Endodermal cell (in vitro differentiated cells): ENCODE measurements around the gene RAD23A. TPM values are rescaled to one million over a fixed set of nuclear protein-coding genes. Genes with fewer than 3 reads are reported as not detected.
"Not testable (repeated sequence)": the region's sequence is repeated elsewhere in the genome, so short reads cannot be mapped to it uniquely, and the experiment has no call there.

Experiments
- DNase-seq: peaks from one replicate; pipeline ENCODE4 v3.0.0-alpha.2; 2017
- H3K27ac ChIP-seq: 2 replicates; pipeline ENCODE4 v1.5.1; 2013; ENCODE audit warnings: mild to moderate bottlenecking, low read depth, low read length, moderate library complexity
- H3K27me3 ChIP-seq: 2 replicates; pipeline ENCODE4 v1.6.1; 2013; ENCODE audit warnings: mild to moderate bottlenecking, low read length, moderate library complexity; ENCODE audit not compliant: insufficient read depth, control insufficient read depth, poor library complexity, severe bottlenecking
- H3K36me3 ChIP-seq: 2 replicates; pipeline ENCODE4 v1.7.0; 2013; ENCODE audit warnings: mild to moderate bottlenecking, low read length, moderate library complexity; ENCODE audit not compliant: control insufficient read depth, insufficient read depth
- H3K4me1 ChIP-seq: one replicate; pipeline ENCODE4 v1.7.0; 2013; ENCODE audit warnings: low read length; ENCODE audit not compliant: control insufficient read depth, insufficient read depth
- H3K4me3 ChIP-seq: 2 replicates; pipeline ENCODE4 v1.5.1; 2013; ENCODE audit warnings: mild to moderate bottlenecking, low read length, moderate library complexity
- H3K9ac ChIP-seq: 2 replicates; pipeline ENCODE4 v1.6.1; 2013; ENCODE audit warnings: mild to moderate bottlenecking, low read length, moderate library complexity; ENCODE audit not compliant: poor library complexity, severe bottlenecking; ENCODE audit errors: extremely low read depth
- H3K9me3 ChIP-seq: 2 replicates; pipeline ENCODE4 v1.6.1; 2013; ENCODE audit warnings: mild to moderate bottlenecking, low read length, moderate library complexity; ENCODE audit not compliant: control insufficient read depth
- H3K27ac Mint-ChIP-seq: 2 replicates; pipeline ENCODE4 v1.8.0; 2020; ENCODE audit warnings: mixed read lengths
- H3K27me3 Mint-ChIP-seq: 2 replicates; pipeline ENCODE4 v1.8.0; 2021; ENCODE audit warnings: mild to moderate bottlenecking, mixed read lengths; ENCODE audit not compliant: insufficient read depth
- H3K36me3 Mint-ChIP-seq: 2 replicates; pipeline ENCODE4 v1.8.0; 2020; ENCODE audit warnings: low read depth, mixed read lengths
- H3K4me1 Mint-ChIP-seq: 2 replicates; pipeline ENCODE4 v1.8.0; 2020; ENCODE audit warnings: mixed read lengths
- H3K4me3 Mint-ChIP-seq: 2 replicates; pipeline ENCODE4 v1.8.0; 2020; ENCODE audit warnings: mild to moderate bottlenecking, moderate library complexity, mixed read lengths
- H3K9me3 Mint-ChIP-seq: 2 replicates; pipeline ENCODE4 v1.8.0; 2020; ENCODE audit warnings: mild to moderate bottlenecking, mixed read lengths
- WGBS, 2 experiments: methylation state at CpG; one replicate each; pipeline versions ENCODE4 v1.1.5 to v1.1.7; 2013; ENCODE audit warnings: missing lambda C conversion rate in 2 of 2, mixed read lengths in 1 of 2; ENCODE audit not compliant: insufficient coverage in 1 of 2, insufficient read length in 1 of 2; 5-methylcytosine and 5-hydroxymethylcytosine counted together
- total RNA-seq, 2 donors: library from RNA; stranded (reverse); fragmentation: NEBNext Ultra II Directional in 1 of 2; extraction: Animal tissue kit (Norgen Biotek cat#: 25700) in 1 of 2; gene quantifications; 2 replicates in 1 of 2; 3 replicates in 1 of 2; pipeline ENCODE4 v1.2.1, GENCODE V29; 2021
- TF ChIP-seq, protein P1 (sequence below): fragments of 200-600 bp; sonication (generic); conservative IDR thresholded peaks from 2 replicates; pipeline ENCODE4 v1.5.0; 2021; ENCODE audit warnings: antibody characterized with exemption, mild to moderate bottlenecking

RAD23A gene
- total RNA-seq, 2 donors from 2014 or later, result 75.5 to 117 TPM

DNA sequence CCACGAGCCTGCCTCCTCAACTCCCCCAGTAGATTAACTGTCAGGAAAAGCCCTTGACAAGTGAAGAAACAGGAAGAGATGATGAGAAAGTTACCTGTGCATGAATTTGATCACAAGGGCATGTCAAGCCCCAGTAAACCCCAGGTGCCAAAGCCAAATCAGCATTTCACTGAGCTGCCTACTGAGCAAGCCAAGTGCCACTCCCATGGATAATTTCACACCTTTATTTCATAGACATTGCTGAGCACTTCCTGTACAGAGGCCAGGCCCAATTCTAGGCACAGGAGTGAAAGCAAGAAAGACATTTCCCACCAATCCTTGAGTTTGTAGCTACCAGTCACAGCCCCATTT, 8.9 kb downstream of the RAD23A start:
- whole genome bisulfite sequencing, 2 experiments, result 89% methylated on average over 1 of the region's 1 CpG; no CpG with 5 or more reads in 1 of the 2 experiments

DNA sequence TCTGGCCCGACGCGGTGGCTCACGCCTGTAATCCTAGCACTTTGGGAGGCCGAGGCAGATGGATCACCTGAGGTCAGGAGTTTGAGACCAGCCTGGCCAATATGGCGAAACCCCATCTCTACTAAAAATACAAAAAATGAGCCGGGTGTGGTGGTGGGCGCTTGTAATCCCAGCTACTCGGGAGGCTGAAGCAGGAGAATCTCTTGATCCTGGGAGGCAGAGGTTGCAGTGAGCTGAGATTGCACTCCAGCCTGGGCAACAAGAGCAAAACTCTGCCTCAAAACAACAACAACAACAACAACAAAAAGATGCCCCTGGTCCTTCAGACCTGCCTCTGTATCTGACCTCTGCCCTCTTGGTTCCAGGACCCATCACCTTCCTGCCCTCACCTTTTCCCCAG, 9.9 kb downstream of the RAD23A start:
- peak overlapping the region; percentile 92 for H3K27ac Mint-ChIP-seq
- H3K4me1 ChIP-seq, H3K27ac ChIP-seq, H3K27me3 ChIP-seq, H3K9me3 ChIP-seq, DNase-seq, H3K27me3 Mint-ChIP-seq, H3K9me3 Mint-ChIP-seq: not testable (repeated sequence)
- Histone ChIP-seq H3K9ac (peak overlapping the region; percentile 82), H3K4me3 (peak overlapping the region; percentile 95), H3K36me3 (peaks cover 33% of the 10 kb centered on the region)
- H3K36me3 Mint-ChIP-seq, result peaks cover 38% of the 10 kb centered on the region
- peak overlapping the region; percentile 85 for H3K4me3 Mint-ChIP-seq
- peaks cover 13% of the 10 kb centered on the region for H3K4me1 Mint-ChIP-seq
- WGBS, 2 experiments, result 95 to 100% methylated on average over 5 to 9 of the region's 9 CpGs

More for the DNA sequence above, 8.9 kb downstream of the RAD23A start:
- H3K4me1 Mint-ChIP-seq, result peaks cover 13% of the 10 kb centered on the region
- H3K27ac ChIP-seq, result no peak overlapping the region
- H3K9ac ChIP-seq, result no peak overlapping the region
- no peaks in the 10 kb centered on the region for H3K9me3 Mint-ChIP-seq
- peaks cover 39% of the 10 kb centered on the region for H3K36me3 ChIP-seq
- no peak overlapping the region for H3K4me3 ChIP-seq
- no peaks in the 10 kb centered on the region for H3K27me3 ChIP-seq
- no peak for DNase-seq
- TF ChIP-seq, protein P1, sequence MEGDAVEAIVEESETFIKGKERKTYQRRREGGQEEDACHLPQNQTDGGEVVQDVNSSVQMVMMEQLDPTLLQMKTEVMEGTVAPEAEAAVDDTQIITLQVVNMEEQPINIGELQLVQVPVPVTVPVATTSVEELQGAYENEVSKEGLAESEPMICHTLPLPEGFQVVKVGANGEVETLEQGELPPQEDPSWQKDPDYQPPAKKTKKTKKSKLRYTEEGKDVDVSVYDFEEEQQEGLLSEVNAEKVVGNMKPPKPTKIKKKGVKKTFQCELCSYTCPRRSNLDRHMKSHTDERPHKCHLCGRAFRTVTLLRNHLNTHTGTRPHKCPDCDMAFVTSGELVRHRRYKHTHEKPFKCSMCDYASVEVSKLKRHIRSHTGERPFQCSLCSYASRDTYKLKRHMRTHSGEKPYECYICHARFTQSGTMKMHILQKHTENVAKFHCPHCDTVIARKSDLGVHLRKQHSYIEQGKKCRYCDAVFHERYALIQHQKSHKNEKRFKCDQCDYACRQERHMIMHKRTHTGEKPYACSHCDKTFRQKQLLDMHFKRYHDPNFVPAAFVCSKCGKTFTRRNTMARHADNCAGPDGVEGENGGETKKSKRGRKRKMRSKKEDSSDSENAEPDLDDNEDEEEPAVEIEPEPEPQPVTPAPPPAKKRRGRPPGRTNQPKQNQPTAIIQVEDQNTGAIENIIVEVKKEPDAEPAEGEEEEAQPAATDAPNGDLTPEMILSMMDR, result no peak
- H3K36me3 Mint-ChIP-seq, result peaks cover 47% of the 10 kb centered on the region
- H3K27me3 Mint-ChIP-seq, result no peaks in the 10 kb centered on the region
- H3K4me1 ChIP-seq, result no peaks in the 10 kb centered on the region
- H3K9me3 ChIP-seq, result no peaks in the 10 kb centered on the region
- no peak overlapping the region for H3K4me3 Mint-ChIP-seq
- H3K27ac Mint-ChIP-seq, result peak overlapping the region; percentile 86

DNA sequence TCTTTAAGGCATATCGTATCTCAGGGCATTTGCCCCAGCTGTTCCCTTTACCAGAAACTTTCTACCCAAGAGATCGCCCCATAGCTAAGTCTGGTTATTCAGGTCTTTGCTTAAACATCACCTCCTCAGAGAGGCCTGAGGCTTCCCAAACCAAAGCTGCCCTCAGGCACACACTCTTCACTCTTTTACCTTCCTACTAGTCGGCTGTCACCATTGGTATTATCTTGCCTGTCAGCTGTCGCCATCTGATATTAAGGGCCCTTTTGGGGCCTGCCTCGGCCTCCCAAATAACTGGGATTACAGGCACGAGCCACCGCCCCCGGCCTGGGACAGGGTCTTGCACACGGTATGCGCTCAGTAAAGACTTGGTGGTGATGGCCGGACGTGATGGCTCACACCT, 10.3 kb downstream of the RAD23A start:
- H3K4me3 Mint-ChIP-seq, result peak overlapping the region; percentile 85
- Histone ChIP-seq H3K27me3 (no peaks in the 10 kb centered on the region), H3K9ac (peak overlapping the region; percentile 82), H3K9me3 (no peaks in the 10 kb centered on the region), H3K36me3 (peaks cover 29% of the 10 kb centered on the region), H3K4me3 (peak overlapping the region; percentile 95), H3K27ac (no peak overlapping the region), H3K4me1 (no peaks in the 10 kb centered on the region)
- peaks cover 34% of the 10 kb centered on the region for H3K36me3 Mint-ChIP-seq
- TF ChIP-seq, protein P1, result no peak
- no peaks in the 10 kb centered on the region for H3K27me3 Mint-ChIP-seq
- H3K4me1 Mint-ChIP-seq, result peaks cover 13% of the 10 kb centered on the region
- no peak for DNase-seq
- peak overlapping the region; percentile 92 for H3K27ac Mint-ChIP-seq
- no peaks in the 10 kb centered on the region for H3K9me3 Mint-ChIP-seq
- 75 to 83% methylated on average over 12 of the region's 12 CpGs for WGBS, 2 experiments
